H9 (cell line): Measurements from ENCODE around the gene KIRREL3. TPM values are rescaled to one million over a fixed set of nuclear protein-coding genes. Genes with fewer than 3 reads are reported as not detected.

Source experiments
- DNase-seq: peaks from one replicate; pipeline ENCODE4 v3.0.0-alpha.2; 2017
- H2AFZ ChIP-seq: one replicate; pipeline ENCODE4 v1.6.1; 2013; ENCODE audit warnings: mild to moderate bottlenecking, low read length, control low read depth, moderate library complexity
- H2AK5ac ChIP-seq: 2 replicates; pipeline ENCODE4 v1.6.1; 2013; ENCODE audit warnings: low read length, control low read depth, mixed read lengths; ENCODE audit not compliant: insufficient read length
- H2BK120ac ChIP-seq: one replicate; pipeline ENCODE4 v1.6.1; 2013; ENCODE audit warnings: low read depth, mild to moderate bottlenecking, low read length, control low read depth, inconsistent platforms; ENCODE audit not compliant: poor library complexity, severe bottlenecking
- H2BK12ac ChIP-seq: 2 replicates; pipeline ENCODE4 v1.6.1; 2013; ENCODE audit warnings: low read length, control low read depth, mixed read lengths, low read depth; ENCODE audit not compliant: insufficient read length
- H2BK15ac ChIP-seq: 2 replicates; pipeline ENCODE4 v1.6.1; 2013; ENCODE audit warnings: low read depth, low read length, control low read depth
- H2BK20ac ChIP-seq: one replicate; pipeline ENCODE4 v1.6.1; 2013; ENCODE audit warnings: low read depth, mild to moderate bottlenecking, low read length, control low read depth, inconsistent platforms; ENCODE audit not compliant: poor library complexity, severe bottlenecking
- H2BK5ac ChIP-seq: 2 replicates; pipeline ENCODE4 v1.6.1; 2013; ENCODE audit warnings: low read length, control low read depth, mixed read lengths; ENCODE audit not compliant: insufficient read length
- H3K14ac ChIP-seq: 2 replicates; pipeline ENCODE4 v1.6.1; 2013; ENCODE audit warnings: low read length, control low read depth; ENCODE audit not compliant: insufficient read depth
- H3K18ac ChIP-seq: 2 replicates; pipeline ENCODE4 v1.6.1; 2013; ENCODE audit warnings: low read depth, mild to moderate bottlenecking, mixed read lengths, low read length, control low read depth; ENCODE audit not compliant: insufficient read length
- H3K23ac ChIP-seq: 2 replicates; pipeline ENCODE4 v1.6.1; 2013; ENCODE audit warnings: low read length, control low read depth, mixed read lengths, low read depth; ENCODE audit not compliant: insufficient read length
- H3K23me2 ChIP-seq: 2 replicates; pipeline ENCODE4 v1.6.1; 2013; ENCODE audit warnings: low read depth, mild to moderate bottlenecking, mixed read lengths, low read length, control low read depth; ENCODE audit not compliant: insufficient read length, poor library complexity, severe bottlenecking
- H3K27ac ChIP-seq: 2 replicates; pipeline ENCODE4 v1.5.1; 2013; ENCODE audit warnings: low read length, control low read depth, mixed read lengths, low read depth; ENCODE audit not compliant: insufficient read length
- H3K27me3 ChIP-seq: 2 replicates; pipeline ENCODE4 v1.6.1; 2013; ENCODE audit warnings: low read length, control low read depth, inconsistent platforms; ENCODE audit not compliant: insufficient read depth
- H3K4ac ChIP-seq: 2 replicates; pipeline ENCODE4 v1.6.1; 2013; ENCODE audit warnings: low read depth, mild to moderate bottlenecking, control low read depth, inconsistent platforms, low read length, moderate library complexity
- H3K4me1 ChIP-seq: 2 replicates; pipeline ENCODE4 v1.6.1; 2013; ENCODE audit warnings: low read length, control low read depth, inconsistent platforms; ENCODE audit not compliant: insufficient read depth
- H3K4me2 ChIP-seq: 2 replicates; pipeline ENCODE4 v1.6.1; 2013; ENCODE audit warnings: low read length, control low read depth, mixed read lengths; ENCODE audit not compliant: insufficient read length, insufficient read depth
- H3K56ac ChIP-seq: 2 replicates; pipeline ENCODE4 v1.6.1; 2013; ENCODE audit warnings: low read depth, mild to moderate bottlenecking, mixed read lengths, low read length, control low read depth; ENCODE audit not compliant: insufficient read length
- H3K79me1 ChIP-seq: 2 replicates; pipeline ENCODE4 v1.6.1; 2013; ENCODE audit warnings: low read depth, mild to moderate bottlenecking, moderate library complexity, low read length, control low read depth, inconsistent platforms; ENCODE audit not compliant: insufficient read depth, poor library complexity, severe bottlenecking
- H3K79me2 ChIP-seq: 2 replicates; pipeline ENCODE4 v1.6.1; 2013; ENCODE audit warnings: low read length, control low read depth, inconsistent platforms; ENCODE audit not compliant: insufficient read depth
- H3K9ac ChIP-seq: 2 replicates; pipeline ENCODE4 v1.6.1; 2013; ENCODE audit warnings: low read length, control low read depth, mixed read lengths; ENCODE audit not compliant: insufficient read length; ENCODE audit errors: extremely low read depth
- H3K9me3 ChIP-seq: one replicate; pipeline ENCODE4 v1.6.1; 2013; ENCODE audit warnings: low read depth, low read length, inconsistent platforms; ENCODE audit not compliant: control insufficient read depth
- H3T11ph ChIP-seq: one replicate; pipeline ENCODE4 v1.6.1; 2013; ENCODE audit warnings: mild to moderate bottlenecking, low read length, control low read depth, inconsistent platforms
- H4K20me1 ChIP-seq: one replicate; pipeline ENCODE4 v1.6.1; 2013; ENCODE audit not compliant: control insufficient read depth, insufficient read length, insufficient read depth
- H4K5ac ChIP-seq: 2 replicates; pipeline ENCODE4 v1.6.1; 2013; ENCODE audit warnings: low read depth, mild to moderate bottlenecking, mixed read lengths, low read length, control low read depth; ENCODE audit not compliant: insufficient read length
- H4K8ac ChIP-seq: replicated peaks from 2 replicates; pipeline ENCODE4 v1.6.1; 2013; ENCODE audit warnings: low read length, control low read depth, mixed read lengths, low read depth; ENCODE audit not compliant: insufficient read length
- H4K91ac ChIP-seq: 2 replicates; pipeline ENCODE4 v1.6.1; 2013; ENCODE audit warnings: low read depth, mild to moderate bottlenecking, moderate library complexity, mixed read lengths, low read length, control low read depth; ENCODE audit not compliant: insufficient read length
- H3K27ac Mint-ChIP-seq, 3 experiments: 2 replicates in 2 of 3; 3 replicates in 1 of 3; pipeline ENCODE4 v1.8.0; 2020 to 2021; ENCODE audit warnings: mixed read lengths in 3 of 3, mild to moderate bottlenecking in 1 of 3, moderate library complexity in 1 of 3
- H3K27me3 Mint-ChIP-seq: 2 replicates; pipeline ENCODE4 v1.8.0; 2021; ENCODE audit warnings: low read depth, mild to moderate bottlenecking, moderate library complexity, mixed read lengths
- H3K36me3 Mint-ChIP-seq, 3 experiments: 2 replicates in 2 of 3; 3 replicates in 1 of 3; pipeline ENCODE4 v1.8.0; 2020 to 2021; ENCODE audit warnings: low read depth in 3 of 3, mixed read lengths in 3 of 3; ENCODE audit not compliant: insufficient read depth in 1 of 3
- H3K4me1 Mint-ChIP-seq, 2 experiments: 2 replicates each; pipeline ENCODE4 v1.8.0; 2020; ENCODE audit warnings: mixed read lengths in 2 of 2
- H3K4me3 Mint-ChIP-seq, 2 experiments: 2 replicates in 1 of 2; 3 replicates in 1 of 2; pipeline ENCODE4 v1.8.0; 2020 to 2021; ENCODE audit warnings: mild to moderate bottlenecking in 2 of 2, mixed read lengths in 2 of 2, moderate library complexity in 1 of 2
- H3K9me3 Mint-ChIP-seq, 2 experiments: 2 replicates in 1 of 2; 3 replicates in 1 of 2; pipeline ENCODE4 v1.8.0; 2020; ENCODE audit warnings: mild to moderate bottlenecking in 2 of 2, mixed read lengths in 2 of 2, moderate library complexity in 1 of 2
- total RNA-seq: library from RNA; stranded (reverse); gene quantifications from 2 replicates; pipeline ENCODE4 v1.2.1, GENCODE V29; 2021
- TF ChIP-seq, protein P1 (sequence below): fragments of 200-600 bp; sonication (generic); conservative IDR thresholded peaks from 3 replicates; pipeline ENCODE4 v1.8.0; 2021; ENCODE audit warnings: antibody characterized with exemption, mild to moderate bottlenecking

The KIRREL3 gene
- total RNA-seq, 1 experiment from 2014 or later = 0.17 TPM

DNA sequence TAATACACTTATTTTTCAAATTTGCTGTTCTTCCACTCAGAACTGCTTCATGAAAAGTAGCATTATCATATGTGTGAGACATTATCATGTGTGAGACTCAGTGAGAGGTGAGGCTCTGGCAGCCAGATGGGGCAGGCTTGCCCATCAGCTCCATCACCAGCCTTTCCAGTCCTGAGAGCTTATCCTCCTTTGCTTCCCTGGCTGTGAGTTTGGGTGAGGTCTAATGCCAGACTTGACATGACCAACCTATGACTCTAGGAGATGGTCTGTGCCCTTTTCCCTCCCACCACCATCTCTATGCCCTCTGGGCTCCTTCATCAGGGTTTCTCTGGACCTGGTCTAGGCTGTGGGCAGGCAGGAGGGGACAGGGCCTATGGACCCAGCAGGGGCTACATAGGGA is 145.0 kb downstream of the KIRREL3 start:
- Histone ChIP-seq H3K27me3 (no peaks in the 10 kb centered on the region), H3K4ac (no peak overlapping the region), H2BK20ac (no peak overlapping the region), H2AFZ (no peak overlapping the region), H2AK5ac (no peak overlapping the region), H3K14ac (no peak overlapping the region), H3K18ac (no peak overlapping the region), H2BK5ac (no peak overlapping the region), H3K79me1 (no peaks in the 10 kb centered on the region), H3K9ac (no peak overlapping the region), H3K56ac (no peak overlapping the region), H2BK12ac (no peak overlapping the region), H4K20me1 (no peaks in the 10 kb centered on the region), H4K8ac (no peak overlapping the region), H3K23me2 (no peaks in the 10 kb centered on the region), H4K5ac (no peak overlapping the region), H3K4me1 (no peaks in the 10 kb centered on the region), H3K79me2 (no peaks in the 10 kb centered on the region), H3K9me3 (no peaks in the 10 kb centered on the region), H2BK15ac (no peak overlapping the region), H4K91ac (no peak overlapping the region), H2BK120ac (no peak overlapping the region), H3T11ph (no peak overlapping the region), H3K23ac (no peak overlapping the region), H3K27ac (no peak overlapping the region), H3K4me2 (no peak overlapping the region)
- Mint-ChIP-seq H3K4me3 (no peak overlapping the region), H3K36me3 (no peaks in the 10 kb centered on the region; a peak in 1 of 7 replicates), H3K27me3 (peaks cover 4% of the 10 kb centered on the region), H3K9me3 (no peaks in the 10 kb centered on the region; a peak in 1 of 5 replicates), H3K4me1 (peaks cover 0 to 6% of the 10 kb centered on the region in 2 experiments; a peak in 1 of 4 replicates), H3K27ac (no peak overlapping the region)
- DNase-seq = no peak
- TF ChIP-seq, protein P1, sequence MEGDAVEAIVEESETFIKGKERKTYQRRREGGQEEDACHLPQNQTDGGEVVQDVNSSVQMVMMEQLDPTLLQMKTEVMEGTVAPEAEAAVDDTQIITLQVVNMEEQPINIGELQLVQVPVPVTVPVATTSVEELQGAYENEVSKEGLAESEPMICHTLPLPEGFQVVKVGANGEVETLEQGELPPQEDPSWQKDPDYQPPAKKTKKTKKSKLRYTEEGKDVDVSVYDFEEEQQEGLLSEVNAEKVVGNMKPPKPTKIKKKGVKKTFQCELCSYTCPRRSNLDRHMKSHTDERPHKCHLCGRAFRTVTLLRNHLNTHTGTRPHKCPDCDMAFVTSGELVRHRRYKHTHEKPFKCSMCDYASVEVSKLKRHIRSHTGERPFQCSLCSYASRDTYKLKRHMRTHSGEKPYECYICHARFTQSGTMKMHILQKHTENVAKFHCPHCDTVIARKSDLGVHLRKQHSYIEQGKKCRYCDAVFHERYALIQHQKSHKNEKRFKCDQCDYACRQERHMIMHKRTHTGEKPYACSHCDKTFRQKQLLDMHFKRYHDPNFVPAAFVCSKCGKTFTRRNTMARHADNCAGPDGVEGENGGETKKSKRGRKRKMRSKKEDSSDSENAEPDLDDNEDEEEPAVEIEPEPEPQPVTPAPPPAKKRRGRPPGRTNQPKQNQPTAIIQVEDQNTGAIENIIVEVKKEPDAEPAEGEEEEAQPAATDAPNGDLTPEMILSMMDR = no peak
